OCI-LY1 (cell line): Measurements from ENCODE around the gene SRGAP2.
"Not testable (repeated sequence)": the region's sequence is repeated elsewhere in the genome, so short reads cannot be mapped to it uniquely, and the experiment has no call there.

Experiments used
- CTCF ChIP-seq: fragments of 200-600 bp; sonication (generic), shearing (Covaris generic); IDR thresholded peaks from 2 replicates; pipeline ENCODE4 v1.5.1; 2017; ENCODE audit warnings: mild to moderate bottlenecking, antibody characterized with exemption, low read length, moderate library complexity, mixed read lengths
- EZH2 ChIP-seq: fragments of 200-600 bp; sonication (generic), shearing (Covaris generic); IDR thresholded peaks from 2 replicates; pipeline ENCODE4 v1.8.0; 2017; ENCODE audit warnings: borderline replicate concordance, mixed run types, mild to moderate bottlenecking, antibody characterized with exemption, low read length, moderate library complexity, mixed read lengths

- not testable (repeated sequence) for TF ChIP-seq CTCF, EZH2
Observed at GRCh38 chr1:206243335-206243734, 40.0 kb downstream of the SRGAP2 start.
